Right ventricle myocardium inferior (tissue), 1 donor: Measurements from ENCODE around the gene TYRP1. TPM values are rescaled to one million over a fixed set of nuclear protein-coding genes. Genes with fewer than 3 reads are reported as not detected.
"Not testable (repeated sequence)": the region's sequence is repeated elsewhere in the genome, so short reads cannot be mapped to it uniquely, and the experiment has no call there.

Experiments
- ATAC-seq: fragments of 200-7000 bp; cut with Tn5 transposase; one replicate; pipeline ENCODE4 v1.9.1; 2020; ENCODE audit warnings: mild to moderate bottlenecking, moderate library complexity
- DNase-seq: peaks from one replicate; pipeline ENCODE4 v3.0.0; 2021; ENCODE audit errors: missing footprints
- intact Hi-C: fragments of 100-400 bp; cut with DNase I; formaldehyde crosslinking; loops from one replicate; pipeline ENCODE4 v1.11.0; 2022
- long read RNA-seq: library from polyadenylated mRNA; unstranded; transcript quantifications from one replicate; pipeline ENCODE4 v2.0.0, GENCODE V29; 2021
- total RNA-seq: library from RNA; stranded (reverse); fragmentation: NEBNext Ultra II Directional; extraction: Animal tissue kit (Norgen Biotek cat#: 25700); gene quantifications from one replicate; pipeline ENCODE4 v1.2.1, GENCODE V29; 2021
- donor health status: DM: no; HTN: yes; CAD: no; lungs with severe emphysema.

The TYRP1 gene, protein sequence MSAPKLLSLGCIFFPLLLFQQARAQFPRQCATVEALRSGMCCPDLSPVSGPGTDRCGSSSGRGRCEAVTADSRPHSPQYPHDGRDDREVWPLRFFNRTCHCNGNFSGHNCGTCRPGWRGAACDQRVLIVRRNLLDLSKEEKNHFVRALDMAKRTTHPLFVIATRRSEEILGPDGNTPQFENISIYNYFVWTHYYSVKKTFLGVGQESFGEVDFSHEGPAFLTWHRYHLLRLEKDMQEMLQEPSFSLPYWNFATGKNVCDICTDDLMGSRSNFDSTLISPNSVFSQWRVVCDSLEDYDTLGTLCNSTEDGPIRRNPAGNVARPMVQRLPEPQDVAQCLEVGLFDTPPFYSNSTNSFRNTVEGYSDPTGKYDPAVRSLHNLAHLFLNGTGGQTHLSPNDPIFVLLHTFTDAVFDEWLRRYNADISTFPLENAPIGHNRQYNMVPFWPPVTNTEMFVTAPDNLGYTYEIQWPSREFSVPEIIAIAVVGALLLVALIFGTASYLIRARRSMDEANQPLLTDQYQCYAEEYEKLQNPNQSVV
- total RNA-seq = 57.4 TPM
- long read RNA-seq, partial matches to known transcripts = 12 of 15 reads
- long read RNA-seq, other reads (novel, unspliced or antisense) = 2 of 15 reads

DNA sequence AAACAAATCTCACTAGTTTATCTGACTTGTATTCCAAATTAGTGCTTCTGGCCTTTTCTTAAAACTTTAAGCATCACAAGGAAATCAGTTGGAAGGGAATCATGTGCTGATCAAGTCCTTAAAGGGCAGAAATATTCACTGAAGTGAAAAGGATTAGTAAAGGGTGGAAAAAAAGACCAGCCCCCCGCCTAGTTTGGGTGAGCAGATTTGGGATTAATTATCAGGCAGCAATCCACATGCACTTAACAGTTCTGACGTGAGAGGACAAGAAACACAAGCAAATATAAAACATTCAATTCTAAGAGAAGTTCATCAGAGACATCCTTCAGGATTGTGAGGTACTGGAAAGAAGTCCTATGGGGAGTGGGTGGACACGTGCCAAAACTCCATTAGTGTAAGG lies at the start of gene TYRP1:
Gene TYRP1 (plus strand): TSS at position 245 of the 400 bp plus-strand sequence. CDS start 612 bp downstream, outside the sequence.
- ATAC-seq = no peak
- no peak for DNase-seq
- intact Hi-C loops = no loop called here

DNA sequence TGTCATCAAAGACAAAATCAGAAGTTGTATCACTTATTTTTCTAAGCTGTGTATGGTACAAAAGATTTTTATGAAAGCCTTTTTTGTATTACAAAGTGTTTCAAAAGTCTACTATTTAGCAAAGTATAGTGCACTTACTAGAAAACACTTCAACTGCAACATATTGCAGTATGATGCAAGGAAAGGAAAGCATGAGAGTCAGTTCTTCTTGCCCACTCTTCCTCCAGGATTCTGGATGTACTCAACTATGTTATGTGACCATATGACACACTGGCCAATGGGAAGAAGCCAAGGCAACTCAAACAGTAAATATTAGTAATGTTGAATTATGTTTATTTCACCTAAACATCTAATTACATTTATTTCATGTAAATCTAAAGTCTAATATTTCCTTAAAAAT lies 49.5 kb upstream of the TYRP1 start:
- ATAC-seq (no peak), DNase-seq (no peak)
- intact Hi-C loops = loop anchor here (10.0 kb wide), 1 partner anchor 79 kb away; no protein-coding TSS in a partner anchor

DNA sequence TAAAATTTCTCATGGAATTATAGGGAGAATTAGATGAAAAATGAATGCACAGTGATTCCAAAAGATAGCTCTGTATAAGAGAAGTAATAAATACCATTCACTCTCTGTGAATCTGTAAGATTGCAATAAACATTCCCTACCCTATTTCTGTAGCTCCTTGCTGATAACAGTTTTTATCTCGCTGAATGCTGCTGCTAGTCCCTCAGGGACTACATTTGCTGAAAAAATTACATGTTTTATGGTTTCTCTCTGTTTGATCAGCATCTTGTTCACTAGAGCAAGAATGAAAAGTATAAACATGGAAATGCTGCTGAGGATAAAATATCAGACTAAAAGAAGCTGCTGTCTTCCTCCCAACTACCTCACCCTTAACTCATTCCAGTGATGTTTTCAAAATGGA lies 44.3 kb upstream of the TYRP1 start:
- intact Hi-C loops = loop anchor here (10.0 kb wide), 1 partner anchor 84 kb away; no protein-coding TSS in a partner anchor
- ATAC-seq = no peak
- DNase-seq = no peak

DNA sequence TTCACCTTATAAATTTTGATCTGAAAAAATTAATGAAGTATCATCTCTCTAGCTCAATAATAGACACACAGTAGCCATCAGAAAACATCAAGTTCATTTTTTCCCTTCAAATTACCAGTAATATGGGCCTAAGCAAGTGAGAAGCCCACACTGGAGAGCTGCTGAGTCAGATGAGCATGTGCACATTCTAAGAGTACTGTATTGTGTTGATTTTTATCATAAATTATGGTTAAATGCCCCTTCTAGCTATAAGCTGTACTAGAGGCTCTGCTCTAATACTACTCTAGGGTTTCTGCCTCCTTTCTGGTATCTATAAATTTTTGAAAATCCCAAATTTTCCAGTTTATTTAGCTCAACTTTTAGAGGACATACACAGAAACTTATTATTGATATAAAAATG lies 42.1 kb upstream of the TYRP1 start:
- ATAC-seq = no peak
- intact Hi-C loops = no loop called here

DNA sequence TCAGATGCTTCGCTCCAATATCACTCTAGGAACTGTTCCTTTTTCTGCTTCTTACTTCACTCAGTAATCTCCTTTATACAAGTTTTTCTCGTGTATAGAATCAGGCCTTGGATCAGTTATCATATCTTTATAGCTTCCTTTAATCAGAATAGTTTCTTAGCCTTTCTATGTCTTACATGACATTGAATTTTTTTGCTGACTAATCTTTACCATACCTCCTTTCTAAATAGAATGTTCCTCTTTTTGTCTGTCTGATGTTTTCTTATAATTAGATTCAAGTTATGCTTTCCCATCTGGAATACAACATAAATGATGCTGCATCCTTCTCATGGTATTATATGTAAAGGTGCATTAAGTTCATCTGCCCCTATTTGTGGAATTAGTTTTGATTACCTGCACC lies 40.2 kb upstream of the TYRP1 start:
- no peak for ATAC-seq
- no peak for DNase-seq
- intact Hi-C loops = no loop called here

More for the DNA sequence above, 42.1 kb upstream of the TYRP1 start:
- no peak for DNase-seq

DNA sequence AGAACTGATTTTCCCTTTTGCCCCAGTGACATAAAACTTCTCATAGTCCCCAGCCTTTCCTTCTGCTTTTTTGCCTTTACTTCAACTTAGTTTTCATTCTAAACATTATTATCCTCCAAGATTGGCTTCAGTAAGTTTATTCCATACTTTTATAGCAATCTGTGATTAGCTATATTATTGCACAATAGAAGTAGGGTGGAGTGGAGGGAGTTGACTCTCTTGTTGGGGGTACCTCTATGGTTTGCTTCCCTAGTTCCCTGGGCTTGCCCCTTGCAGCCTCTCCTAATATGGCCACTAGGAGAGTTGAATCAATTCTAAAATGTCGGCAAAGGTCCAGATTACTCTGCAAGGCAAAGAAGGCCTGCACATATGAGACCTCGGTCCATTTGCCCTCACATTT lies 36.4 kb upstream of the TYRP1 start:
- intact Hi-C loops = no loop called here
- DNase-seq (no peak), ATAC-seq (no peak)

DNA sequence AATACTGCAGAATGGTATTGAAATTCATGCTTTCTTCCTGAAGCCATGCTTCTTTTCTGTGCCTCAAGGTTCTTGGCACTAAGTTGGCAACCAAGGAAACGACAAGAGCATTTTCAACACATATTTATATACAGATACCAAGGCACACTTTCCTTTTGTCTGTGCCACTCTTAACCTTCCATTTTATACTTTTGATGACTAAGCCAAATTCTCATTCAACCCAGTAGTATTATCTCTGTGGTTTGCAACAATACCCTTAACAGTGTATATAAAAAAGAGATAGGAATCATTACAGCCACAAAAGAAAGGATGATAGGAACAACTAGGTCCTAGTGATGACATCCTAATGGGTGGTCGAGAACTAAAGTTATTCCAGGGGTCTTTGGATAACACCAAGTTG lies 36.0 kb upstream of the TYRP1 start:
- intact Hi-C loops = no loop called here
- no peak for ATAC-seq
- DNase-seq = no peak

DNA sequence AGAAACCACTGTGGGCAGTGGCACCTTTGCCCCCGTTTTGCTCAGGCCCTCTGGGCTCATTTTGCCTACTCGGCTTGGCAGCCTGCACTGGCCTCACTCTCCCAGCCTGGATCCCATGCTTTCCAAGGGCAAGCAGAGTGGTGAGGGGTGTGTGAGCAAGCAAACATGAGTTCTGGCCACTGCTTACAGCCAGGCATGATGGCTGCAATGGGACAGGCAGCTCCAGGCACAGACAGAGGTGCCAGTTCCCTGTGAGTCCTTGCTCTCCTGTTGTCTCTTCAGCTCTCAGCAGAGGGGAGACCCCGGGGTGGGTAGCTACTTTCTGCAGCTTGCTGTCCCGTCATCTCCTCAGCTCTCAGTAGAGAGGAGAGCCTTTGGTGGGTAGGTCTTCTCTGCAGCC lies 35.2 kb upstream of the TYRP1 start:
- ATAC-seq = no peak
- intact Hi-C loops = no loop called here
- DNase-seq = peak; percentile 48

DNA sequence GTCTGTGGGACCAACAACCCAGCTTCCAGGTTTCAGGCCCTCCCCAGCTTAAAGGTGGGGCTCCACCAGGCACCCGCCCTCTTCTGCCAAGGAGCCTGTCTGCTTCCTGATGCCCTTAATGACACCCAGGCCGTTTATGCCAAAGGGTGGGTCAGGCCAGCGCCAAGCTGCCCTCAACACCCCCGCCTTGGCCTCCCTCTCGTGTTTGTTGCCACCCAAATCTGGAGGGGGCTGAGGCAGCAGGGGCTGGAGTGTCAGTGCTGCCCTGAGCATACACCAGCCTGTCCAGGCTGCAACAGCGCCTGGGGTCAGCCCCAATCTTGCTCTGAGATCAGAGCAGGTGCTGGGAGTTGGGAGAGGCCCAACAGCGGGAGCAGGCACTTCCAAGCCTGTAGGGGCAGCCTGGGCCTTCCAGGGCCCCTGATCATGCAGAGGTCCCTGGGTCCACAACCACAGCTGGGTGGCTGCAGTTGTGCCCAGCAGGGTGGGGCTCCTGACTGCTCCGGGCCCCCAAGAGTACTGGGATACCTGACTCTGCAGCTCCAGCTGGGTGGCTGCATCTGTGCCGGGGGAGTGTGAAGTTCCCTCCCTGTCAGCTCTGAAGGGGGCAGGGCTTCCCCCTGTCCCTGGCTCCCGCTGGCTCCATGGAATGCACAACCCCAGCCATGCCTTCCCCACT lies 34.5 kb upstream of the TYRP1 start:
- ATAC-seq = no peak
- no peak for DNase-seq
- intact Hi-C loops = no loop called here

DNA sequence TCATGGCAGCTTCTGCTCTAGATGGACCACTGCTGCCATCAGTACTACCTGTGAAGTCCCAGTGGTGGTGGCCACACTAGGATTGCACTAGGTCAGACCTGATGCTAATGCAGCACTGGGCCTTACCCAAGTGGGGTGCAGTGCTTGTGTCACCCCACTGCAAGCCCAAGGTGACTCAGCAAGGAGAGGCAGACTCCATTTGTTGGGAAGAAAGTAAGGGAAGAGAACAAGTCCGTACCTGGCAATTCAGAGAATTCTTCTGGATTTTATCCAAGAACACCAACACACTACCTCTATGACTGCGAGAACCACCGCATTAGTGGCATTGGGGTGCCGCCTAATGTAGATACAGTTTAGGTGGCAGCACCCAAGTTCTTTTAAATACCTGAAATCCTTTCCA lies 34.0 kb upstream of the TYRP1 start:
- no peak for DNase-seq
- intact Hi-C loops = no loop called here
- no peak for ATAC-seq

DNA sequence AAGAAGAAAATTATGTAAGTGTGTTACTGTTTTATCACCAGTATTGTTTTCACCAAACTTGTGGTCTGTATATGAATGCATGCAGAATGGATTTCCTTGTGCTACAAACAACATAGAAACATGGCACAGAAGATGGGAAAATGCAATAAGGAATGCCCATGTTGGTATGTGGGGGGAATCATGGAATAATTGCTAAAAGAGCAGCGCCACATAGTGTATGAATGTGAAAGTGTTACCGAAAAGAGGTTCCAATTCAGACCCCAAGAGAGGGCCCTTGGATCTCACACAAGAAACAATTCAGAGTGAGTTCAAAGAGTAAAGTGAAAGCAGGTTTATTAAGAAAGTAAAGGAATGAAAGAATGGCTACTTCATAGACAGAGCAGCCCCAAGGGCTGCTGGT lies 26.4 kb upstream of the TYRP1 start:
- intact Hi-C loops = no loop called here
- ATAC-seq (no peak), DNase-seq (no peak)

DNA sequence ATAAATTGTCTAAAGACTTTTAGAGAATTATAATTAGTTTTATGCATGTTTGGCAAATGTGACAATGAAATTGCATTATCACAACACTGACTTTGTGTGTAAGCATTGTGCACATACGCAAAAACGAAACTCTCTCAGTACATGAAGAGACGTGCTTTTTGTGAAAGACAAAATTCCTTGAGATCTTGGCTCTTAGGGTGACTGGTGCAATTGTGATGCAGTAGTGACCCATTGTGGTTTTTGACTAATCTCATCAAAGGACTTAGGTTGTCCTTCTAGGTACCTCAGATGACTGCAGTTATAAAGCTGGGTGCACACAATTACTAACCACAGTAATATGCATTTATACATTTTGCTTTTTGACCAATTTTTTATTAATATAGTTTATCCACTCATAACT lies 25.3 kb upstream of the TYRP1 start:
- intact Hi-C loops = no loop called here
- no peak for ATAC-seq

DNA sequence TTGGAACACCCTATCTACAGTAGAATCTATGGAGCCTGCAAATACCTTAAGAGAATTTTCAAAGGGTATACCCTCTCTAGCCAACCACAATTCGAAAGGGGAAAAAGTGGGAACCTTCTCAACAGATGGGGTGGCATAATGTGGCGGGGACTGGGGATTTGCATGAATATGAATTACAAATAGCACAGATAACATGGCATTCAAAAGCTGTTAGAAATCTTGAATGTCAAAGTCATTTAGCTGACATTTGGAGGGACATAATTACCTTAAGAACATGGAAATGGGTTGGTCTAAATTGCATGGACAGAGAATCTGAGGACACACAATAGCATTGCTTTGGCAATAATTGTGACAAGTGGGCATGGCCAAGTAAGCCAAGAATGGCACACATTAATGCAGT lies 23.2 kb upstream of the TYRP1 start:
- no peak for DNase-seq
- ATAC-seq = no peak
- intact Hi-C loops = no loop called here

More for the DNA sequence above, 25.3 kb upstream of the TYRP1 start:
- DNase-seq = no peak

DNA sequence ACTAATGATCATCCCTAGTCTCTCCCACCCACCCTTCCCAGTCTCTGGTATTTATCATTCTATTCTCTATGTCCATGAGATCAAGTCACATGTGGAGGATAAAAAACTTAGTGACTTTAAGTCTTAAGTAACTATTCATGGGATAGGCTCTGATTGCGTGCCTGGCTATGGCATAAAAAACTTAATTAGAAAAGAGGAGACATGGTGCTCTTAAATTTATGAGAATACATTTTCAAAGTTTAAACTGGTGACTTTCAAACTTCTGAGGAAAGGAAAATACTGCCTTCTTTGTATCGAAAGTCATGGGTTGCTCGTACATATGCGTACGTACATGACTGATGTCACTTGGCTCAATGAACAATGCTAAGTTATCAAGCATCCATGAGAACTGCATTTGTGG lies 18.2 kb upstream of the TYRP1 start:
- DNase-seq = no peak
- ATAC-seq = no peak
- intact Hi-C loops = no loop called here

DNA sequence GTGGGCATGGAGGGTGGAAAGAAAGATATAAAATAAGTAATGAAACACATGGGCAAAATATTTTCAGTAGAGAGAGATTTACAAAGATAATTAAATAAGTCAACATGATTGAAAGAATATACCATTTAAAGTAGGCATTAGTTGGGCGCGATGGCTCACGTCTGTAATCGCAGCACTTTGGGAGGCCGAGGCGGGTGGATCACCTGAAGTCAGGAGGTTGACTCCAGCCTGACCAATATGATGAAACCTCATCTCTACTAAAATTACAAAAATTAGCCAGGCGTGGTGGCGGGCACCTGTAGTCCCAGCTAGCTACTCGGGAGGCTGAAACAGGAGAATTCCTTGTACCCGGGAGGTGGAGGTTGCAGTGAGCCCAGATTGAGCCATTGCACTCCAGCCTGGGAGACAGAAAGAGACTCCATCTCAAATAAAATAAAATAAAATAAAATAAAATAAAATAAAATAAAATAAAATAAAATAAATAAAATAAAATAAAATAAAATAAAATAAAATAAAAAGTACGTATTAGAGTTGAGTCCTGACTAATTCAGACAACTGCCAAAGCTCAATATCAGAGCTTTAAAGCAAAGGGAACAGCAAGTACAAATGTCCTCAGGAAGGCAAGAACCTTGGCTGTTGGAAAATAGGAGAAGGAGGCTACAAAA lies 15.6 kb upstream of the TYRP1 start:
- intact Hi-C loops, ATAC-seq, DNase-seq: not testable (repeated sequence)

DNA sequence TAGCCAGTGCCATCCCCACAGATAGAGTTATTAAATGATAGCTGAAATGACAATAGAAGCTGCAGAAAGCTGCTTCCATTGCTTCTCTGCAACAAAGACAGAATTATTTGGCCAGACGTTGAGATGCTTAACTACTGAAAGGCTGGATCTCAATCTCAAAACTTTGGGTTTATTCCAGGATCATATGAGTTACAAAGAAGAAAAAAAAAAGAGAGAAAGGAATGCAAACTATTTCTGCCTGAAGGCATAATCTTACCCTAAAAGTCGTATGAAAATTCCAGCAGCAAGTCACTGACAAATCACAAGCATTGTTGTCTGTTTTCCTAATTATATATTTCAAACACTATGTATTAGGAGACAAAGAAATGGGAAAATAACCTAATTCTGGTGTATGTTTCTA lies 12.8 kb upstream of the TYRP1 start:
- intact Hi-C loops = no loop called here
- ATAC-seq (no peak), DNase-seq (no peak)

DNA sequence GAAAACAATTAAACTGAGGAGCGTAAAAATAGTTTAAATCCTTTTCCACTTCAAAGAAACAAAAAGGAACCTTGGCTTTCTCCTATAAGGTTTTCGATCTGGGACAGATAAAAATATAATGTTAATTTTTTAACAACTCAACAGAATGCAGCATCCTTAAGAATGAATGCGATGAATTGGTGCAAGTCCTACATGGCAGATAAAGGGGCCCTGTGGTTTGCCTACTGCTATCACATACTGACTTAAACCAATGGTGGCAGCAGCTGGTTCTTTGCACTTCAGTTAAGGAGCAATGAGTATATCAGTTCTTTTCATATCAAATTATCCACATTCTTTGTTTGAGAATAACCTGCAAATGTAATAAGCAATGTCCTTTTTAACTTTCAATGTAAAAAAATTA lies 12.4 kb upstream of the TYRP1 start:
- DNase-seq = no peak

DNA sequence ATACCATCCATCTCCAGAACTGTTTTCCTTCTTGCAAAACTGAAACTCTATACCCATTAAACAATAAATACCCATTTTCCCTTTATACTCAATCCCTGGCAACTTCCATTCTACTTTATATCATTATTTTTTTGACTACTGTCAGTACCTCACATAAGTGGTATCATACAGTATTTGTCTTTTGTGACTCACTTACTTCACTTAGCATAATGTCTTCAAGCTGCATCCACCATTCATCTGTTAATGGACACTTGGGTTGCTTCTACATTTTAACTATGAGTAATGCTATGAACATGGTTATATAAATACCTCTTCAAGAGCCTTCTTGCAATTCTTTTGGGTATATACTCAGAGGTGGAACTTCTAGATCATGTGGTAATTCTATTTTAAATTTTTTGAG lies 11.6 kb upstream of the TYRP1 start:
- intact Hi-C loops = no loop called here
- DNase-seq (no peak), ATAC-seq (no peak)

More for the DNA sequence above, 12.4 kb upstream of the TYRP1 start:
- ATAC-seq = no peak
- intact Hi-C loops = no loop called here

DNA sequence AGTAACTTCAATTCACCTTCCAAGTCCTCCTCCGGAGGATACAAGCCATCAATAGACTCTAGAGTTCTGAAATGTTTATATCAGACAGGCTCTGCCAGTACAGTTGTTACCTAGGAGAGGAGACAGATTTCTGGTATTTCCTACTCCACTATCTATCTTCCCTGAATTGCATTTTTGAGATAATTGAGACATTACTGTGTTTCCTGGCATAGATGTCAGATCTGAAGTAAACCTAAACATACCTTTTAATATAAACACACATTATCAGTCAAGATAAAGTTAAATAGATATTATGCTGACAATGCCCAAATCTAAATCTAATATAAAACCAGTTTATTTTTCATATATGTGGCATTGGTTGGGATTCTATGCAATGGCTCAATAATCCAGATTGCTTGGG lies 8.2 kb upstream of the TYRP1 start:
- intact Hi-C loops = no loop called here
- DNase-seq = no peak
- ATAC-seq = no peak
